GM23338 (cell line): ENCODE results near the gene SOD2.

ENCODE experiments used
- CREB1 ChIP-seq: fragments of 250-450 bp; sonication (Bioruptor Pico); IDR thresholded peaks from 2 replicates; pipeline ENCODE4 v1.5.0; 2020; ENCODE audit warnings: low read depth, mild to moderate bottlenecking, moderate library complexity
- EZH2 ChIP-seq: fragments of 200-600 bp; sonication (generic); IDR thresholded peaks from one replicate; pipeline ENCODE4 v1.8.0; 2017; ENCODE audit warnings: antibody characterized with exemption, mild to moderate bottlenecking, low read depth; ENCODE audit not compliant: unreplicated experiment
- EZH2phosphoT487 ChIP-seq: fragments of 200-600 bp; sonication (generic); IDR thresholded peaks from one replicate; pipeline ENCODE4 v1.8.1; 2018; ENCODE audit warnings: antibody characterized with exemption; ENCODE audit not compliant: unreplicated experiment
- JUNB ChIP-seq: IDR thresholded peaks from one replicate; pipeline ENCODE4 v1.6.1; 2016; ENCODE audit warnings: antibody characterized with exemption; ENCODE audit not compliant: unreplicated experiment
- POLR2AphosphoS5 ChIP-seq: IDR thresholded peaks from 2 replicates; pipeline ENCODE4 v1.6.1; 2016; ENCODE audit warnings: antibody characterized with exemption, low read depth
- TF ChIP-seq, protein P1 (sequence below), 2 experiments: fragments of 200-600 bp in 1 of 2; sonication (generic) in 1 of 2; conservative IDR thresholded peaks; 2 replicates each; pipeline versions ENCODE4 v1.5.1 to v1.6.1; 2016 to 2017; ENCODE audit warnings: antibody characterized with exemption in 2 of 2, low read depth in 2 of 2, mild to moderate bottlenecking in 2 of 2, moderate library complexity in 1 of 2

DNA sequence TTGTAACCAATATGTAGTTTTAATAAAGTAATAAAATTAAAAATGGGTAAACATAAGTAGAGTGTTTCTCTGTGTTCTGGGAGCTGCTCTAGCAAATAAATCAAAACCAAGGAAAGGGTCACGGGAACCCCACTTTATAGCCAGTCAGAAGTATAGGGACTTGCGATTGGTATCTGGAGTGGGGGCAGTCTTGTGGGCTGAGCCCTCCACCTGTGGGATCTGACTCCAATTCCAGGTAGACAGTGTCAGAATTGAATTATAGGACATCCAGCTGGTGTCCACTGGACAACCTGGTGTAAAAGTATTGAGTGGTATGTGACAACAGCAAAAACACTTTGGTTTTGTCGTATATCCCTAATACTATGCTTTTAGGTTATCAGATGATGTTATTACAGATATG is 14.5 kb downstream of the SOD2 start:
- TF ChIP-seq JUNB (no peak), EZH2phosphoT487 (no peak), CREB1 (CRISPR knock-in tag) (no peak), POLR2AphosphoS5 (no peak), EZH2 (no peak)
- TF ChIP-seq, protein P1, sequence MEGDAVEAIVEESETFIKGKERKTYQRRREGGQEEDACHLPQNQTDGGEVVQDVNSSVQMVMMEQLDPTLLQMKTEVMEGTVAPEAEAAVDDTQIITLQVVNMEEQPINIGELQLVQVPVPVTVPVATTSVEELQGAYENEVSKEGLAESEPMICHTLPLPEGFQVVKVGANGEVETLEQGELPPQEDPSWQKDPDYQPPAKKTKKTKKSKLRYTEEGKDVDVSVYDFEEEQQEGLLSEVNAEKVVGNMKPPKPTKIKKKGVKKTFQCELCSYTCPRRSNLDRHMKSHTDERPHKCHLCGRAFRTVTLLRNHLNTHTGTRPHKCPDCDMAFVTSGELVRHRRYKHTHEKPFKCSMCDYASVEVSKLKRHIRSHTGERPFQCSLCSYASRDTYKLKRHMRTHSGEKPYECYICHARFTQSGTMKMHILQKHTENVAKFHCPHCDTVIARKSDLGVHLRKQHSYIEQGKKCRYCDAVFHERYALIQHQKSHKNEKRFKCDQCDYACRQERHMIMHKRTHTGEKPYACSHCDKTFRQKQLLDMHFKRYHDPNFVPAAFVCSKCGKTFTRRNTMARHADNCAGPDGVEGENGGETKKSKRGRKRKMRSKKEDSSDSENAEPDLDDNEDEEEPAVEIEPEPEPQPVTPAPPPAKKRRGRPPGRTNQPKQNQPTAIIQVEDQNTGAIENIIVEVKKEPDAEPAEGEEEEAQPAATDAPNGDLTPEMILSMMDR (conservative IDR thresholded peaks at IDR 0.05; ENCODE audit: low read depth in 2 of 2), result no peak
